RPMI7951 (cell line): ENCODE measurements around the gene NLGN1. TPM values are rescaled to one million over a fixed set of nuclear protein-coding genes. Genes with fewer than 3 reads are reported as not detected.
A peak's percentile ranks its signal among the peaks of the same experiment; 100 is the strongest.

Source experiments
- DNase-seq: peaks from one replicate; pipeline ENCODE4 v3.0.0-alpha.2; 2012; ENCODE audit warnings: low read depth
- total RNA-seq: library from RNA; depleted of rRNA; stranded (reverse); fragments of >200 nt; shearing (Covaris generic); gene quantifications from 2 replicates; pipeline ENCODE4 v1.2.3, GENCODE V29; 2014

The NLGN1 gene
- total RNA-seq, 1 experiment from 2014 or later, result 0.48 TPM

GRCh38 chr3:173709026-173709425, 311.5 kb downstream of the NLGN1 start:
- no peak for DNase-seq

- no peak for DNase-seq
Measured at GRCh38 chr3:173711619-173712018, 314.1 kb downstream of the NLGN1 start.

GRCh38 chr3:173719585-173719984, 322.0 kb downstream of the NLGN1 start:
- no peak for DNase-seq

GRCh38 chr3:173725507-173725906, 328.0 kb downstream of the NLGN1 start:
- peak; percentile 1 for DNase-seq

- DNase-seq, result no peak
Measured at GRCh38 chr3:173730391-173730790, 332.8 kb downstream of the NLGN1 start.

- DNase-seq, result no peak
Measured at GRCh38 chr3:173732237-173732636, 334.7 kb downstream of the NLGN1 start.

GRCh38 chr3:173733029-173733652, 335.6 kb downstream of the NLGN1 start:
- no peak for DNase-seq

- no peak for DNase-seq
Measured at GRCh38 chr3:173734473-173734872, 336.9 kb downstream of the NLGN1 start.

GRCh38 chr3:173734895-173735294, 337.4 kb downstream of the NLGN1 start:
- no peak for DNase-seq

- no peak for DNase-seq
Measured at GRCh38 chr3:173735841-173736240, 338.3 kb downstream of the NLGN1 start.

- no peak for DNase-seq
Measured at GRCh38 chr3:173737167-173737808, 339.7 kb downstream of the NLGN1 start.

- no peak for DNase-seq
Measured at GRCh38 chr3:173739726-173740125, 342.2 kb downstream of the NLGN1 start.

- no peak for DNase-seq
Measured at GRCh38 chr3:173742491-173742890, 344.9 kb downstream of the NLGN1 start.

- no peak for DNase-seq
Measured at GRCh38 chr3:173743111-173743510, 345.6 kb downstream of the NLGN1 start.

GRCh38 chr3:173743516-173743915, 346.0 kb downstream of the NLGN1 start:
- no peak for DNase-seq

GRCh38 chr3:173744479-173744878, 346.9 kb downstream of the NLGN1 start:
- DNase-seq, result no peak

GRCh38 chr3:173744895-173745294, 347.4 kb downstream of the NLGN1 start:
- no peak for DNase-seq

GRCh38 chr3:173745952-173746682, 348.6 kb downstream of the NLGN1 start:
- no peak for DNase-seq

- DNase-seq, result no peak
Measured at GRCh38 chr3:173747427-173747826, 349.9 kb downstream of the NLGN1 start.

GRCh38 chr3:173748105-173748504, 350.6 kb downstream of the NLGN1 start:
- DNase-seq, result no peak

GRCh38 chr3:173750095-173750494, 352.6 kb downstream of the NLGN1 start:
- DNase-seq, result no peak

- DNase-seq, result no peak
Measured at GRCh38 chr3:173750591-173750990, 353.0 kb downstream of the NLGN1 start.

- DNase-seq, result no peak
Measured at GRCh38 chr3:173753593-173753992, 356.0 kb downstream of the NLGN1 start.
